ENCODE measurements around the gene IRF6. TPM values are rescaled to one million over a fixed set of nuclear protein-coding genes. Genes with fewer than 3 reads are reported as not detected.

IRF6 gene
- total and polyA plus RNA-seq, 2 of the 8 experiments (the other 6 are each of a cell fraction or from before 2014, with no cell fraction given): 9.6 to 13.4 TPM

GRCh38 chr1:209817691-209818090, 11.7 kb upstream of the IRF6 start:
- H2BK120ac ChIP-seq (replicated peaks; ENCODE audit: low read depth, low read length): no peak overlapping the region
- H3K4ac ChIP-seq (replicated peaks; ENCODE audit: insufficient read length, low read depth, low read length): no peak overlapping the region
- no peak overlapping the region for H3K27ac ChIP-seq (ENCODE audit: low read depth, low read length)
- H2AFZ ChIP-seq (ENCODE audit: low read length): no peak overlapping the region
- no peak overlapping the region for H3K18ac ChIP-seq (ENCODE audit: extremely low read depth, low read length)
- no peak overlapping the region for H3K23ac ChIP-seq (ENCODE audit: insufficient read length)
- no peak for FAIRE-seq
- H2BK5ac ChIP-seq (ENCODE audit: low read depth, low read length): no peak overlapping the region
- H2BK15ac ChIP-seq (ENCODE audit: low read length): no peak overlapping the region
- no peaks in the 10 kb centered on the region for H4K20me1 ChIP-seq (replicated peaks in 1 of 2; ENCODE audit: control insufficient read depth in 1 of 2, insufficient read depth in 2 of 2, low read length in 2 of 2)
- no peak overlapping the region for H3K14ac ChIP-seq (ENCODE audit: insufficient read length)
- no peak overlapping the region for H2AK5ac ChIP-seq (ENCODE audit: low read depth, low read length)
- H4K5ac ChIP-seq (ENCODE audit: insufficient read length, low read depth, low read length): no peak overlapping the region
- no peak overlapping the region for H3K4me3 ChIP-seq (ENCODE audit: extremely low read depth in 1 of 4, insufficient read depth in 2 of 4, low read depth in 3 of 4, low read length in 4 of 4)
- no peaks in the 10 kb centered on the region for H3K79me1 ChIP-seq (ENCODE audit: low read depth, low read length)
- whole genome bisulfite sequencing, 2 experiments (ENCODE audit: extremely low coverage in 1 of 2, insufficient coverage in 1 of 2, insufficient read length in 1 of 2, insufficient replicate concordance in 2 of 2, low coverage in 1 of 2, low lambda C conversion rate in 2 of 2, missing lambda C conversion rate in 1 of 2): 93% methylated on average over 1 of the region's 1 CpG; no CpG with 5 or more reads in 1 of the 2 experiments
- DNase-seq (ENCODE audit: low read depth in 1 of 2, low spot score in 2 of 2): no peak
- H3K23me2 ChIP-seq (ENCODE audit: low read depth, low read length): no peaks in the 10 kb centered on the region
- no peak overlapping the region for H2BK20ac ChIP-seq (ENCODE audit: low read length)
- no peak overlapping the region for H3K56ac ChIP-seq (replicated peaks; ENCODE audit: insufficient read length, low read depth, low read length)
- no peak overlapping the region for H2BK12ac ChIP-seq (ENCODE audit: low read depth, low read length)
- no peaks in the 10 kb centered on the region; a peak in 1 of 7 replicates for H3K27me3 ChIP-seq (replicated peaks in 1 of 4; ENCODE audit: control insufficient read depth in 3 of 4, extremely low read depth in 1 of 4, insufficient read depth in 3 of 4, low read length in 3 of 4)
- no peak overlapping the region for H3K4me2 ChIP-seq (ENCODE audit: insufficient read depth in 1 of 2, low read depth in 2 of 2, low read length in 2 of 2)
- H3K36me3 ChIP-seq (ENCODE audit: control insufficient read depth in 2 of 4, insufficient read depth in 4 of 4, low read length in 3 of 4): no peaks in the 10 kb centered on the region
- no peak for TF ChIP-seq BCL11A (IDR thresholded peaks at IDR 0.05; ENCODE audit: low read depth in 2 of 2, low read length in 2 of 2)
- no peak overlapping the region for H3K9ac ChIP-seq (replicated peaks in 1 of 4; ENCODE audit: extremely low read depth in 1 of 4, low read depth in 3 of 4, low read length in 3 of 4)
- H3K4me1 ChIP-seq (replicated peaks in 1 of 4; ENCODE audit: control insufficient read depth in 3 of 4, insufficient read depth in 4 of 4, low read length in 3 of 4): peaks cover 0 to 2% (median 0%) of the 10 kb centered on the region in 4 experiments; a peak in 3 of 7 replicates
- ChIA-PET CTCF (ENCODE audit: partially characterized antibody) (interaction anchor here (0.8 to 11.7 kb wide), 7 partner anchors 8 to 483 kb away, joined by 3 to 254 read pairs (median 4); partner anchors contain the start of genes IRF6 and UTP25), POLR2A (ENCODE audit: partially characterized antibody) (no interaction called here)
- H4K8ac ChIP-seq (ENCODE audit: extremely low read depth, insufficient read depth, low read length): no peak overlapping the region
- H3K9me3 ChIP-seq (ENCODE audit: insufficient read depth in 2 of 2, low read depth in 1 of 2, low read length in 1 of 2): no peaks in the 10 kb centered on the region
- H3K79me2 ChIP-seq (ENCODE audit: control insufficient read depth in 1 of 2, insufficient read depth in 2 of 2, low read length in 2 of 2): no peaks in the 10 kb centered on the region
- H4K91ac ChIP-seq (replicated peaks; ENCODE audit: insufficient read length, low read length): no peak overlapping the region

Data from H1 (cell line).